Natural killer cell (primary cell): ENCODE results near the gene MT1A. TPM values are rescaled to one million over a fixed set of nuclear protein-coding genes. Genes with fewer than 3 reads are reported as not detected.

Experiments
- ATAC-seq, 3 donors: fragments of 150-1000 bp in 2 of 3; fragments of 200-7000 bp in 1 of 3; cut with Tn5 transposase; 1 replicate in 1 of 3; 2 replicates in 2 of 3; pipeline ENCODE4 v1.10.0; 2021; ENCODE audit warnings: mild to moderate bottlenecking in 2 of 3, moderate library complexity in 2 of 3
- DNase-seq, 2 donors: peaks; one replicate each; pipeline versions ENCODE4 v3.0.0 to v3.0.0-alpha.2; 2013 to 2021; ENCODE audit warnings: mixed read lengths in 1 of 2
- H3K27ac ChIP-seq: one replicate; pipeline ENCODE4 v1.5.1; 2013; ENCODE audit warnings: mild to moderate bottlenecking, low read length
- H3K27me3 ChIP-seq: one replicate; pipeline ENCODE4 v1.6.1; 2013; ENCODE audit warnings: low read length; ENCODE audit not compliant: control insufficient read depth, insufficient read depth
- H3K36me3 ChIP-seq: one replicate; pipeline ENCODE4 v1.6.1; 2013; ENCODE audit warnings: low read length; ENCODE audit not compliant: control insufficient read depth, insufficient read depth
- H3K4me1 ChIP-seq: one replicate; pipeline ENCODE4 v1.6.1; 2013; ENCODE audit warnings: low read length; ENCODE audit not compliant: control insufficient read depth, insufficient read depth
- H3K4me3 ChIP-seq: one replicate; pipeline ENCODE4 v1.5.1; 2013; ENCODE audit warnings: low read length
- H3K9me3 ChIP-seq: one replicate; pipeline ENCODE4 v1.6.1; 2013; ENCODE audit warnings: low read length; ENCODE audit not compliant: control insufficient read depth, insufficient read depth
- H3K27ac Mint-ChIP-seq, 2 donors: one replicate each; pipeline ENCODE4 v1.8.0; 2022; ENCODE audit warnings: mild to moderate bottlenecking in 2 of 2, mixed read lengths in 2 of 2, moderate library complexity in 1 of 2
- H3K27me3 Mint-ChIP-seq, 2 donors: one replicate each; pipeline ENCODE4 v1.8.0; 2022; ENCODE audit warnings: low read depth in 2 of 2, mixed read lengths in 2 of 2
- H3K36me3 Mint-ChIP-seq: one replicate; pipeline ENCODE4 v1.8.0; 2022; ENCODE audit warnings: mixed read lengths
- H3K4me1 Mint-ChIP-seq, 2 donors: one replicate each; pipeline ENCODE4 v1.8.0; 2022; ENCODE audit warnings: mixed read lengths in 2 of 2
- H3K4me3 Mint-ChIP-seq: one replicate; pipeline ENCODE4 v1.8.0; 2022; ENCODE audit warnings: mild to moderate bottlenecking, moderate library complexity, mixed read lengths
- H3K9me3 Mint-ChIP-seq, 2 donors: one replicate each; pipeline ENCODE4 v1.8.0; 2022; ENCODE audit warnings: mixed read lengths in 2 of 2
- CTCF ChIP-seq: fragments of 200-600 bp; IDR thresholded peaks from one replicate; pipeline ENCODE4 v1.8.0; 2022; ENCODE audit warnings: antibody characterized with exemption
- WGBS: methylation state at CpG from one replicate; pipeline ENCODE4 v1.1.7; 2013; ENCODE audit warnings: missing lambda C conversion rate; ENCODE audit not compliant: insufficient coverage; 5-methylcytosine and 5-hydroxymethylcytosine counted together
- intact Hi-C: fragments of 100-400 bp; cut with micrococcal nuclease; formaldehyde crosslinking; loops from one replicate; pipeline ENCODE4 v1.14.2; 2022
- total RNA-seq, 4 donors: library from RNA; stranded (reverse); fragments of 120-200 nt in 1 of 4; gene quantifications; one replicate each; pipeline versions ENCODE4 v1.2.3 to v1.2.4, GENCODE V29; 2013 to 2022

Gene MT1A
- total RNA-seq, 3 donors from 2014 or later (not counting 1 experiment from before 2014, with no cell fraction given) = not detected

GRCh38 chr16:56626685-56627084 is 11.8 kb upstream of the MT1A start:
- TF ChIP-seq CTCF = no peak
- H3K9me3 ChIP-seq = no peaks in the 10 kb centered on the region
- Mint-ChIP-seq H3K27ac (no peak overlapping the region), H3K4me1 (peaks cover 9 to 14% of the 10 kb centered on the region in 2 donors), H3K36me3 (no peaks in the 10 kb centered on the region), H3K4me3 (no peak overlapping the region), H3K27me3 (peaks cover 46 to 57% of the 10 kb centered on the region in 2 donors), H3K9me3 (no peaks in the 10 kb centered on the region)
- 70% methylated on average over 7 of the region's 7 CpGs for WGBS
- intact Hi-C loops = no loop called here
- peaks cover 18% of the 10 kb centered on the region for H3K27me3 ChIP-seq
- H3K36me3 ChIP-seq = no peaks in the 10 kb centered on the region
- H3K4me1 ChIP-seq = peaks cover 17% of the 10 kb centered on the region
- ATAC-seq (no peak), DNase-seq (no peak)
- no peak overlapping the region for H3K27ac ChIP-seq
- H3K4me3 ChIP-seq = no peak overlapping the region

DNA sequence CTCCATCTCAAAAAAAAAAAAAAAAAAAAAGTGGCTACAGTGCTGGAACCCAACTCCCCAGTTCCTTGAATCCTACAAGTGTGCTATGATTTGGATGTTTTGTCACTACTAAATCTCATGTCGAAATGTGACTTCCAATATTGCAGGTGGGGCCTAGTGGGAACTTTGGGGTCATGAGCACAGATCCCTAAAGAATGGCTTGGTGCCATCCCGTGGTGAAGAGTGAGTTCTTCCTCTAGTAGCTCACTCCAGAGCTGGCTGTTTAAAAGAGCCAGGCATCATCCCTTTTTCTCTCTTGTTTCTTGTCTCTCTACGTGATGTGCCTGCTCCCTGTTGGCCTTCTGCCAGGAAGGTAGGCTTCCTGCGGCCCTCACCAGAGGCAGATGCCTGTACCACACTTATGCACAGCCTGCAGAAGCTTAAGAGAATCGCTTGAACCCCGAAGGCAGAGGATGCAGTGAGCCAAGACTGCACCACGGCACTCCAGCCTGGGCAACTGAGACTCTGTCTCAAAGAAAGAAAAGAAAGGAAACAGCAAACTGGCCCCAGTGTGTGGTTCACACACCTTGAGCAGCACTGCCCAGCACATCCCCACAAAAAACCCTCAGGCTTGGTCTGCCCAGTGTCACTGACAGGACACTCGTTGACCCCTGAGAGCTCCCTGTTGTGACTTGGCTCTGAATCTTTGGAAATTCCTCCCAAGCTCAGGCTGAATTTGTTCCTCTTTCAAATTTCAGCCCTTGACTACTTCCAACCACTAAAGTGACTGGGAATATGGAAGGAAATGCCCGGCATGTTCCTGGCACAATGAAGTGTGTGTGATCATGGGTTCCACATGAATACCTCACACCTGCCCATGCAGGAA is 9.7 kb upstream of the MT1A start:
- no peak overlapping the region for H3K4me3 Mint-ChIP-seq
- H3K9me3 Mint-ChIP-seq = no peaks in the 10 kb centered on the region
- ATAC-seq = no peak
- H3K4me1 Mint-ChIP-seq = peaks cover 12 to 22% of the 10 kb centered on the region in 2 donors
- H3K36me3 ChIP-seq = no peaks in the 10 kb centered on the region
- H3K9me3 ChIP-seq = no peaks in the 10 kb centered on the region
- peaks cover 23% of the 10 kb centered on the region for H3K4me1 ChIP-seq
- no peak overlapping the region for H3K27ac ChIP-seq
- DNase-seq = no peak
- H3K36me3 Mint-ChIP-seq = no peaks in the 10 kb centered on the region
- WGBS = 77% methylated on average over 9 of the region's 9 CpGs
- no peak for TF ChIP-seq CTCF
- H3K4me3 ChIP-seq = no peak overlapping the region
- H3K27me3 ChIP-seq = peaks cover 30% of the 10 kb centered on the region
- no peak overlapping the region for H3K27ac Mint-ChIP-seq
- intact Hi-C loops = no loop called here
- H3K27me3 Mint-ChIP-seq = peaks cover 56 to 58% of the 10 kb centered on the region in 2 donors

- H3K27ac ChIP-seq = no peak overlapping the region
- H3K27me3 Mint-ChIP-seq = peaks cover 57 to 60% of the 10 kb centered on the region in 2 donors
- intact Hi-C loops = no loop called here
- DNase-seq (no peak), ATAC-seq (no peak)
- no peaks in the 10 kb centered on the region for H3K9me3 Mint-ChIP-seq
- WGBS = 89% methylated on average over 3 of the region's 3 CpGs
- H3K27me3 ChIP-seq = peaks cover 34% of the 10 kb centered on the region
- no peaks in the 10 kb centered on the region for H3K36me3 Mint-ChIP-seq
- peaks cover 12 to 22% of the 10 kb centered on the region in 2 donors for H3K4me1 Mint-ChIP-seq
- H3K4me3 Mint-ChIP-seq = no peak overlapping the region
- H3K4me3 ChIP-seq = no peak overlapping the region
- H3K4me1 ChIP-seq = peaks cover 23% of the 10 kb centered on the region
- TF ChIP-seq CTCF = no peak
- no peak overlapping the region for H3K27ac Mint-ChIP-seq
- no peaks in the 10 kb centered on the region for H3K36me3 ChIP-seq
- H3K9me3 ChIP-seq = no peaks in the 10 kb centered on the region
Measured at GRCh38 chr16:56629531-56629930, 8.9 kb upstream of the MT1A start.
